WTC11 (cell line): ENCODE data around the gene TPCN2. TPM values are rescaled to one million over a fixed set of nuclear protein-coding genes. Genes with fewer than 3 reads are reported as not detected.

Experiments used
- ATAC-seq: fragments of 200-7000 bp; cut with Tn5 transposase; 2 replicates; pipeline ENCODE4 v1.10.0; 2021; ENCODE audit warnings: mild to moderate bottlenecking, moderate library complexity
- CTCF ChIA-PET: fragments of 300-600 bp; sonication (Branson Sonifier 250); formaldehyde crosslinking; loops from one replicate; lab custom pipeline; 2021; ENCODE audit warnings: antibody characterized with exemption; lab: Charles Lee
- POLR2A ChIA-PET: fragments of 350-600 bp; sonication (Branson Sonifier 250); formaldehyde crosslinking; loops from one replicate; lab custom pipeline; 2021; ENCODE audit warnings: antibody characterized with exemption; lab: Charles Lee
- DNase-seq: peaks from one replicate; pipeline ENCODE4 v3.0.0; 2021; ENCODE audit warnings: low spot score
- H3K27ac Mint-ChIP-seq: 2 replicates; pipeline ENCODE4 v1.8.0; 2021; ENCODE audit warnings: mixed read lengths
- H3K27me3 Mint-ChIP-seq: 2 replicates; pipeline ENCODE4 v1.8.0; 2021; ENCODE audit warnings: low read depth, mild to moderate bottlenecking, moderate library complexity, mixed read lengths
- H3K36me3 Mint-ChIP-seq: 2 replicates; pipeline ENCODE4 v1.8.0; 2021; ENCODE audit warnings: mixed read lengths
- H3K4me1 Mint-ChIP-seq: 2 replicates; pipeline ENCODE4 v1.8.0; 2022; ENCODE audit warnings: mixed read lengths
- H3K4me3 Mint-ChIP-seq: 2 replicates; pipeline ENCODE4 v1.8.0; 2021; ENCODE audit warnings: mild to moderate bottlenecking, moderate library complexity, mixed read lengths
- H3K9me3 Mint-ChIP-seq: 2 replicates; pipeline ENCODE4 v1.8.0; 2021; ENCODE audit warnings: mixed read lengths
- CREM ChIP-seq: sonication (generic); formaldehyde crosslinking; IDR thresholded peaks from 2 replicates; pipeline ENCODE4 v1.8.1; 2022; ENCODE audit warnings: mild to moderate bottlenecking, missing genetic modification reagents, moderate library complexity
- ETV6 ChIP-seq: sonication (generic); formaldehyde crosslinking; IDR thresholded peaks from 2 replicates; pipeline ENCODE4 v1.8.1; 2022; ENCODE audit warnings: mild to moderate bottlenecking, missing genetic modification reagents
- GRHL2 ChIP-seq: fragments of 250-450 bp; sonication (Bioruptor Pico); IDR thresholded peaks from 2 replicates; pipeline ENCODE4 v1.8.0; 2022; ENCODE audit warnings: mild to moderate bottlenecking, moderate library complexity; ENCODE audit not compliant: insufficient replicate concordance, severe bottlenecking
- MXD4 ChIP-seq: fragments of 250-450 bp; sonication (Bioruptor Pico); IDR thresholded peaks from 2 replicates; pipeline ENCODE4 v1.8.0; 2021; ENCODE audit warnings: mild to moderate bottlenecking, moderate library complexity, borderline replicate concordance
- MYBL2 ChIP-seq: sonication (generic); formaldehyde crosslinking; IDR thresholded peaks from 2 replicates; pipeline ENCODE4 v1.8.1; 2023; ENCODE audit warnings: mild to moderate bottlenecking, moderate library complexity, missing genetic modification reagents
- NR2C2 ChIP-seq: sonication (generic); formaldehyde crosslinking; IDR thresholded peaks from 2 replicates; pipeline ENCODE4 v1.8.0; 2022; ENCODE audit warnings: mild to moderate bottlenecking, missing genetic modification reagents
- TEAD4 ChIP-seq: sonication (generic); formaldehyde crosslinking; IDR thresholded peaks from 2 replicates; pipeline ENCODE4 v1.8.0; 2022; ENCODE audit warnings: mild to moderate bottlenecking, missing genetic modification reagents
- ZNF138 ChIP-seq: sonication (generic); formaldehyde crosslinking; conservative IDR thresholded peaks from 2 replicates; pipeline ENCODE4 v1.8.1; 2022; ENCODE audit warnings: mild to moderate bottlenecking, moderate library complexity, missing genetic modification reagents
- ZNF416 ChIP-seq: fragments of 250-450 bp; sonication (Bioruptor Pico); IDR thresholded peaks from 2 replicates; pipeline ENCODE4 v1.9.0; 2021; ENCODE audit warnings: mild to moderate bottlenecking, inconsistent platforms
- total RNA-seq: library from RNA; stranded (reverse); gene quantifications from 3 replicates; pipeline ENCODE4 v1.2.3, GENCODE V29; 2021
- TF ChIP-seq, protein P1 (sequence below): sonication (generic); formaldehyde crosslinking; IDR thresholded peaks from 2 replicates; pipeline ENCODE4 v1.8.1; 2023; ENCODE audit warnings: mild to moderate bottlenecking, missing genetic modification reagents, moderate library complexity
- TF ChIP-seq, protein P2 (sequence below): sonication (generic); formaldehyde crosslinking; IDR thresholded peaks from 2 replicates; pipeline ENCODE4 v1.8.0; 2022; ENCODE audit warnings: mild to moderate bottlenecking, missing genetic modification reagents
- TF ChIP-seq, protein P3 (sequence below): sonication (generic); formaldehyde crosslinking; IDR thresholded peaks from 2 replicates; pipeline ENCODE4 v1.8.0; 2023; ENCODE audit warnings: missing genetic modification reagents, mild to moderate bottlenecking, borderline replicate concordance
- TF ChIP-seq, protein P4 (sequence below): fragments of 250-450 bp; sonication (Bioruptor Pico); IDR thresholded peaks from 2 replicates; pipeline ENCODE4 v1.9.0; 2021; ENCODE audit warnings: mild to moderate bottlenecking

TPCN2 gene
- total RNA-seq, 1 experiment from 2014 or later: 24.6 TPM

DNA sequence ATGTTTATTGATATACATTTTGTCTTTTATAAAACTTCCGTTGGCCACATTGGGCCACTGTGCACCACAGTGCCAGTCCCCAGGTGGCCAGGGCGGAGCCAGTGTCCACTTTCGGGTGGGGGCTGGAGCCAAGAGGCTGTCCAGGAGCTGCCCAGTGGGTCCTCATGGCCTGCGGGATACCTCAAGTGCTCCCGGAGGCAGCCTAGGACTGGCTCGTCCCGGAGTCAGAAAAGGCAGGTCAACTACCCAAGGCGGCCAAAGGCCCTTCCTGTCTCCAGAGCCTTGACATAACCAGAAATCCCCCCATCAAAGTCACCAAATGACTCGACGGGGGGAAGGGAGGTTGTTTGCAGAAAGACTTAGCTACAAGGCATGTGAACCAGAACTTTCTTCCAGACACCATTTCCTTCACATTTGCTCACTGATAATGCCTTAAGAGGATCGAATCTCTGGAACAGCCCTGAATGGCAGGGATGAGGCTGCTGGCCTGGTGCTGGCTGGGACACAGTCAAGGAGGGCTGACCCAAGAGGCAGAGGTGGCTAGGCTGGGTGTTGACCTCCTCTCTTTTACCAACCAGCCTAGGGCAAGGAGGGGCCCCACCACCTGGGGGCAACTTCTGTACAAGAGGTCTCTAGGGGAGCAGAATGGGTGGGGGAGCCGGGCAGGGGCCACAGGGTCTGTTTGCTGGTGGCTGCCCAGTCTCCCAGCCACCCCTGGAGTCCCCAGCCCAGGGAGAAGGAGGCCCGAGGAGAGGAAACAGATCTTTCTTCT lies 44.1 kb upstream of the TPCN2 start:
- DNase-seq (no peak), ATAC-seq (no peak)
- Mint-ChIP-seq H3K4me3 (no peak overlapping the region), H3K4me1 (peaks cover 12% of the 10 kb centered on the region), H3K27ac (no peak overlapping the region), H3K9me3 (no peaks in the 10 kb centered on the region), H3K27me3 (no peaks in the 10 kb centered on the region), H3K36me3 (no peaks in the 10 kb centered on the region)
- no peak for TF ChIP-seq TEAD4 (CRISPR knock-in tag)
- CTCF ChIA-PET: interaction anchor here (0.9 kb wide), 1 partner anchor 40 kb away, joined by 3 read pairs; no protein-coding TSS in a partner anchor
- POLR2A ChIA-PET: no interaction called here

DNA sequence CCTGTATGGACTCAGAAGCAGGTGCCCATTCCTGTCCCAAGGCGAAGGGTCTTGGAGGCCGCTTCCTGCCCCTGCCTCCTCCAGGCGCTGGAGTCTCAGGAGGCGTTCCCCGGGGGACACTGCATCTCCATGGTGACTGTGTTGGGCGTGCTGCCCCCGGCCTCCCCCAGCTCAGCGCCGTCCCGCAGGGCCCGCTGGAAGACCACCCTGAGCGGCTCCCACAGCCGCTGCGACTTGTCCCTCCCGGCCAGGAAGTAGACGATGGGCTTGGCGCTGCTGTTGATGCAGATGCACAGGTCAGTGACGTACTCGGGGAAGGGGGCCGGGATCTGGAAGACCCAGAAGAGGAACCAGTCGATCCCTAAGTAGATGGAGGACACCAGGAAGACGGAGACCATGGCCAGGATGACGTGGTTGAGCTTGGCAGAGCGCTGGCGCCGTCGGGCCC lies 43.5 kb upstream of the TPCN2 start:
- CTCF ChIA-PET: no interaction called here

More for the DNA sequence above, 43.5 kb upstream of the TPCN2 start:
- peak; percentile 8 for DNase-seq
- Mint-ChIP-seq H3K4me3 (no peak overlapping the region), H3K9me3 (no peaks in the 10 kb centered on the region), H3K27ac (no peak overlapping the region; the same call in 1 of the 2 replicates), H3K36me3 (no peaks in the 10 kb centered on the region)
- POLR2A ChIA-PET: no interaction called here
- TF ChIP-seq, protein P1, sequence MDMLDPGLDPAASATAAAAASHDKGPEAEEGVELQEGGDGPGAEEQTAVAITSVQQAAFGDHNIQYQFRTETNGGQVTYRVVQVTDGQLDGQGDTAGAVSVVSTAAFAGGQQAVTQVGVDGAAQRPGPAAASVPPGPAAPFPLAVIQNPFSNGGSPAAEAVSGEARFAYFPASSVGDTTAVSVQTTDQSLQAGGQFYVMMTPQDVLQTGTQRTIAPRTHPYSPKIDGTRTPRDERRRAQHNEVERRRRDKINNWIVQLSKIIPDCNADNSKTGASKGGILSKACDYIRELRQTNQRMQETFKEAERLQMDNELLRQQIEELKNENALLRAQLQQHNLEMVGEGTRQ (CRISPR knock-in tag): no peak
- no peak for TF ChIP-seq NR2C2
- TF ChIP-seq, protein P2, sequence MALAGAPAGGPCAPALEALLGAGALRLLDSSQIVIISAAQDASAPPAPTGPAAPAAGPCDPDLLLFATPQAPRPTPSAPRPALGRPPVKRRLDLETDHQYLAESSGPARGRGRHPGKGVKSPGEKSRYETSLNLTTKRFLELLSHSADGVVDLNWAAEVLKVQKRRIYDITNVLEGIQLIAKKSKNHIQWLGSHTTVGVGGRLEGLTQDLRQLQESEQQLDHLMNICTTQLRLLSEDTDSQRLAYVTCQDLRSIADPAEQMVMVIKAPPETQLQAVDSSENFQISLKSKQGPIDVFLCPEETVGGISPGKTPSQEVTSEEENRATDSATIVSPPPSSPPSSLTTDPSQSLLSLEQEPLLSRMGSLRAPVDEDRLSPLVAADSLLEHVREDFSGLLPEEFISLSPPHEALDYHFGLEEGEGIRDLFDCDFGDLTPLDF (CRISPR knock-in tag): no peak
- TF ChIP-seq MYBL2: no peak
- TF ChIP-seq ETV6 (CRISPR knock-in tag): no peak
- no peak for TF ChIP-seq ZNF416 (CRISPR knock-in tag)
- no peak for TF ChIP-seq ZNF138 (CRISPR knock-in tag)
- TF ChIP-seq, protein P3, sequence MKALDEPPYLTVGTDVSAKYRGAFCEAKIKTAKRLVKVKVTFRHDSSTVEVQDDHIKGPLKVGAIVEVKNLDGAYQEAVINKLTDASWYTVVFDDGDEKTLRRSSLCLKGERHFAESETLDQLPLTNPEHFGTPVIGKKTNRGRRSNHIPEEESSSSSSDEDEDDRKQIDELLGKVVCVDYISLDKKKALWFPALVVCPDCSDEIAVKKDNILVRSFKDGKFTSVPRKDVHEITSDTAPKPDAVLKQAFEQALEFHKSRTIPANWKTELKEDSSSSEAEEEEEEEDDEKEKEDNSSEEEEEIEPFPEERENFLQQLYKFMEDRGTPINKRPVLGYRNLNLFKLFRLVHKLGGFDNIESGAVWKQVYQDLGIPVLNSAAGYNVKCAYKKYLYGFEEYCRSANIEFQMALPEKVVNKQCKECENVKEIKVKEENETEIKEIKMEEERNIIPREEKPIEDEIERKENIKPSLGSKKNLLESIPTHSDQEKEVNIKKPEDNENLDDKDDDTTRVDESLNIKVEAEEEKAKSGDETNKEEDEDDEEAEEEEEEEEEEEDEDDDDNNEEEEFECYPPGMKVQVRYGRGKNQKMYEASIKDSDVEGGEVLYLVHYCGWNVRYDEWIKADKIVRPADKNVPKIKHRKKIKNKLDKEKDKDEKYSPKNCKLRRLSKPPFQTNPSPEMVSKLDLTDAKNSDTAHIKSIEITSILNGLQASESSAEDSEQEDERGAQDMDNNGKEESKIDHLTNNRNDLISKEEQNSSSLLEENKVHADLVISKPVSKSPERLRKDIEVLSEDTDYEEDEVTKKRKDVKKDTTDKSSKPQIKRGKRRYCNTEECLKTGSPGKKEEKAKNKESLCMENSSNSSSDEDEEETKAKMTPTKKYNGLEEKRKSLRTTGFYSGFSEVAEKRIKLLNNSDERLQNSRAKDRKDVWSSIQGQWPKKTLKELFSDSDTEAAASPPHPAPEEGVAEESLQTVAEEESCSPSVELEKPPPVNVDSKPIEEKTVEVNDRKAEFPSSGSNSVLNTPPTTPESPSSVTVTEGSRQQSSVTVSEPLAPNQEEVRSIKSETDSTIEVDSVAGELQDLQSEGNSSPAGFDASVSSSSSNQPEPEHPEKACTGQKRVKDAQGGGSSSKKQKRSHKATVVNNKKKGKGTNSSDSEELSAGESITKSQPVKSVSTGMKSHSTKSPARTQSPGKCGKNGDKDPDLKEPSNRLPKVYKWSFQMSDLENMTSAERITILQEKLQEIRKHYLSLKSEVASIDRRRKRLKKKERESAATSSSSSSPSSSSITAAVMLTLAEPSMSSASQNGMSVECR: no peak
- TF ChIP-seq CREM (CRISPR knock-in tag): no peak
- TF ChIP-seq MXD4 (CRISPR knock-in tag): no peak
- TF ChIP-seq GRHL2 (CRISPR knock-in tag): no peak
- TF ChIP-seq, protein P4, sequence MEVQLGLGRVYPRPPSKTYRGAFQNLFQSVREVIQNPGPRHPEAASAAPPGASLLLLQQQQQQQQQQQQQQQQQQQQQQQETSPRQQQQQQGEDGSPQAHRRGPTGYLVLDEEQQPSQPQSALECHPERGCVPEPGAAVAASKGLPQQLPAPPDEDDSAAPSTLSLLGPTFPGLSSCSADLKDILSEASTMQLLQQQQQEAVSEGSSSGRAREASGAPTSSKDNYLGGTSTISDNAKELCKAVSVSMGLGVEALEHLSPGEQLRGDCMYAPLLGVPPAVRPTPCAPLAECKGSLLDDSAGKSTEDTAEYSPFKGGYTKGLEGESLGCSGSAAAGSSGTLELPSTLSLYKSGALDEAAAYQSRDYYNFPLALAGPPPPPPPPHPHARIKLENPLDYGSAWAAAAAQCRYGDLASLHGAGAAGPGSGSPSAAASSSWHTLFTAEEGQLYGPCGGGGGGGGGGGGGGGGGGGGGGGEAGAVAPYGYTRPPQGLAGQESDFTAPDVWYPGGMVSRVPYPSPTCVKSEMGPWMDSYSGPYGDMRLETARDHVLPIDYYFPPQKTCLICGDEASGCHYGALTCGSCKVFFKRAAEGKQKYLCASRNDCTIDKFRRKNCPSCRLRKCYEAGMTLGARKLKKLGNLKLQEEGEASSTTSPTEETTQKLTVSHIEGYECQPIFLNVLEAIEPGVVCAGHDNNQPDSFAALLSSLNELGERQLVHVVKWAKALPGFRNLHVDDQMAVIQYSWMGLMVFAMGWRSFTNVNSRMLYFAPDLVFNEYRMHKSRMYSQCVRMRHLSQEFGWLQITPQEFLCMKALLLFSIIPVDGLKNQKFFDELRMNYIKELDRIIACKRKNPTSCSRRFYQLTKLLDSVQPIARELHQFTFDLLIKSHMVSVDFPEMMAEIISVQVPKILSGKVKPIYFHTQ (CRISPR knock-in tag): no peak
- TF ChIP-seq, all 79 proteins: peak for 0
- Mint-ChIP-seq H3K4me1 (peaks cover 12% of the 10 kb centered on the region), H3K27me3 (no peaks in the 10 kb centered on the region)
- ATAC-seq: no peak
